ENCODE results near the gene SLC2A4RG.
"Not testable (repeated sequence)": the region's sequence is repeated elsewhere in the genome, so short reads cannot be mapped to it uniquely, and the experiment has no call there.

SLC2A4RG gene

DNA sequence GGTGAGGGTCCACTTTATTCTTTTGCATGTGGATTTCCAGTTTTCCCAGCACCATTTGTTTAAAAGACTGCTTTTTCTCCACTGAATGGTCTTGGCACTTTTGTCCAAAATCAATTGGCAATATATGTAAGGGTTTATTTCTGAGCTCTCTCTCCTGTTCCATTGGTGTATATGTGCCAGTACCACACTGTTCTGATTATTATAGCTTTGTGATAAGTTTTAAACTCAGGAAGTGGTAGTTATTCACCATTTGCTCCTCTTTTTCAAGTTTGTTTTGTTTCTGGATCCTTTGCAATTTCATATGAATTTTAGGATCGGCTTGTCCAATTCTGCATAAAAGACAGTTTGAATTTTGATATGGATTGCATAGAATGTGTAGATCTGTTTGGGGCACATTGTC, 27.4 kb upstream of the SLC2A4RG start:
- DNase-seq (ENCODE audit: low read depth, low spot score) = no peak

DNA sequence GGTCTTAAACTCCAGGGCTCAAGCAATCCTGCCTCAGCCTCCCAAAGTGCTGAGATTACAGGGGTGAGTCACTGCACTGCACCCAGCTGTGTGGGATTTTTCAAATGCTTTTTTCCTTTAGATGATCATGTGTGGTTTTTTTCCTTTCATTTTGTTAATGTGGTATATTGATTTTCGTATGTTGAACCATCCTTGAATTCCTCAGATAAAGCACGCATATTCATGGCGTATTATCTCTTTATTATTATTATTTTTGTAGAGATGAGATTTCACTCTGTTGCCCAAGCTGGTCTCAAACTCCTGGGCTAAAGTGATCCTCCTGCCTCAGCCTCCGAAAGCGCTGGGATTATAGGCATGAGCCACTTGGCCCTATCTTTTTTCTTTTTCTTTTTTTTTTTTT, 24.7 kb upstream of the SLC2A4RG start:
- DNase-seq (ENCODE audit: low read depth, low spot score) = no peak

DNA sequence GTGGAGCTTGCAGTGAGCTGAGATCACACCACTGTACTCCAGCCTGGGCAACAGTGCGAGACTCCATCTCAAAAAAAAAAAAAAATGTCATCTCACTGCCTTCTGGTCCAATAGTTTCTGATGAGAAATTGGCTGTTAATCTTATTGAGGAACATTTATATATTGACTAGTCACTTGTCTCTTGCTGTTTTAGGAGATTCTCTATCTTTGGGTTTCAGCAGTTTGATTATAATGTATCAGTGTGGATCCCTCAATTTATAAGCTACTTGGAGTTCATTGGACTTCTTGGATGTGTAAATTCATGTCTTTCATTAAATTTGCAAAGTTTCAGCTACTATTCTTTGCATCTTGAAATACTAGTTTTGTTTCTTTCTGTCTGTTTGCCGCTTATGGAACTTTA, 20.6 kb upstream of the SLC2A4RG start:
- no peak for DNase-seq (ENCODE audit: low read depth, low spot score)

- not testable (repeated sequence) for DNase-seq (ENCODE audit: low read depth, low spot score)
Measured at GRCh38 chr20:63722967-63723622, 16.5 kb upstream of the SLC2A4RG start.

DNA sequence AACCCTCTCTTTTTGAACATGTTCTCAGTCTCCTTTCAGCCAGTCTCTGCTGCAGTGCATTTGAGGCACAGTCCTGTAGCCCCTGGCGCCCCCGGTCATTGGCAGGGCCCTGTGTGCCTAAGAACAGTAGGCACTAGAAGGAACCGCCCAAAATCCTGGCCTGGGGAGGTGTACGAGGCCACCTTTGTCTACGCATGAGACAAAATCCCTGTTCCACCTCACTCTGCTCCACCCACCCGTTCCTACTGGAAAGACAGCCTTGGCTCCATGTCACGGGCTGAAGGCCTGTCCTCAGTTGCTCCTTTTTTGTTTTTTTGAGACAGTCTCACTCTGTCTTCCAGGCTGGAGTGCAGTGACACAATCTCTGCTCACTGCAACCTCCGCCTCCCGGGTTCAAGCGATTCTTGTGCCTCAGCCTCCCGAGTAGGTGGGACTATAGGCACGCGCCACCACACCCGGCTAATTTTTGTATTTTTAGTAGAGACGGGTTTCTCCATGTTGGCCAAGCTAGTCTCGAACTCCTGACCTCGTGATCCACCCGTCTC, 9.3 kb upstream of the SLC2A4RG start:
- not testable (repeated sequence) for DNase-seq (ENCODE audit: low read depth, low spot score)

DNA sequence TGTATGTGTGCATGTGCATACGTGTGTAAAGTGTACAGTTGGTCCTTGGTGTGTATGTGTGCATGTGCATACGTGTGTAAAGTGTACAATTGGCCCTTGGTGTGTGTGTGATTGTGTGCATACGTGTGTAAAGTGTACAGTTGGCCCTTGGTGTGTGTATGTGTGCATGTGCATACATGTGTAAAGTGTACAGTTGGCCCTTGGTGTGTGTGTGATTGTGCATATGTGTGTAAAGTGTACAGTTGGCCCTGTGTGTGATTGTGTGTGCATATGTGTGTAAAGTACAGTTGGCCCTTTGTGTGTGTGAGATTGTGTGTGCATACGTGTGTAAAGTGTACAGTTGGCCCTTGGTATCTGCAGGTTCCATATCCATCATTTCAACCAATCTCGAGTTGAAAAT, 8.2 kb upstream of the SLC2A4RG start:
- no peak for DNase-seq (ENCODE audit: low read depth, low spot score)

GRCh38 chr20:63732118-63733095, 7.2 kb upstream of the SLC2A4RG start:
- no peak for DNase-seq (ENCODE audit: low read depth, low spot score)

- DNase-seq (ENCODE audit: low read depth, low spot score) = no peak
Measured at GRCh38 chr20:63733117-63733516, 6.5 kb upstream of the SLC2A4RG start.

DNA sequence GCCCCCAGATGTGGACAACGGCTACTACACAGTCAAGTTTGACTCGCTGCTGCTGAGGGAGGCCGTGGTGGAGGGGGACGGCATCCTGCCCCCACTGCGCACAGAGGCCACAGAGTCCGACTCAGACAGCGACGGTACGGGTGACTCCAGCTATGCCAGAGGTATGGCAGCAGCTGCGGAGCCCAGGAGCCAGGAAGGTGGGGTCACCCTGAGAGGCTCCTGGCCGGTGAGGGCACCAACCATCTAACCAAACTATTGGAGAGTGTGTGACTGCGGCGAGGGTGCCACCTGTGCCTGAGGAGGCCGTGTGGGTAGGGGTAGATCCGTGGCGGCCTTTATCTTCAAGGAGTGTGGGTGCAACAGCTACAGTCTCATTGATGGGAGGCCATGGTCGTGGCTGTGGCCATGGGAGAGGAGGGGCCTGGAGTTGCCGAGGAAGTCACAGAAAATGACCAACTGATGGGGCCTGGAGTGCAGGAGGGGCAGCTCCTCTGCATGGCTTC, 5.9 kb upstream of the SLC2A4RG start:
- DNase-seq (ENCODE audit: low read depth, low spot score) = no peak

DNA sequence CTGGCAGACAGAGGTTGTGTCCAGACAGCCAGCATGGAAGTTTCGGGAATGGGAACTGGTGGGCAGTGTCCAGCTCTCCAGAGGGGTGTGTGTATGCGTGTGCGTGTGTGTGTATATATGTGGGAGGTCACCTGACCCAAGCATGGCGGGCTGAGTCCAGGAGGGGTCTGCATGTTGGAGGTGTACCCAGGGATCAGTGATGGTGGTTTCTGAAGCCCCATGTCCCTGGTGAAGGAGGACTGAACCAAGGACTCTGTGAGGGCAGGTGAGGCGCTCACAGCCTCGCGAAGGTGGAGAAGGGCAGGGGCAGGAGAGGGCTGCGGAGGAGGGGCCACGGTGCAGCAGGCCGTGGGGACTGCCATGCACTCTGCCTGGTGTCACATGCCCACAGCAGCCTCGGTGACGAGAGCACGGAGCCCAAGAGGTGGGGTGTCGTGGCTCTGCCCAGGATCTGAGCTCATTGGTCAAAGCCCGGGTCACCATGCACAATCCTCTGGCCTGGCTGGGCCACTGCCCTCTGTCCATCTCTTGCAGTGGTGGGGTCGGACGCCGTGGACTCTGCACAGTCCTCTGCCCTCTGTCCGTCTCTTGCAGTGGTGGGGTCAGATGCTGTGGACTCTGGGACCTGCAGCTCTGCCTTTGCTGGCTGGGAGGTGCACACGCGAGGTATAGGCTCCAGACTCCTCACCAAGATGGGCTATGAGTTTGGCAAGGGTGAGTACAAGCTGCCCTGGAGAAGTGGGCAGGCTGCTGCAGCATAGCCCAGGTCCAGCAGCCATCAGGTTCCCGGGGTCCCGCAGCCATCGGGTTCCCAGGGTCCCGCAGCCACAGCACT, 5.2 kb upstream of the SLC2A4RG start:
- no peak for DNase-seq (ENCODE audit: low read depth, low spot score)

DNA sequence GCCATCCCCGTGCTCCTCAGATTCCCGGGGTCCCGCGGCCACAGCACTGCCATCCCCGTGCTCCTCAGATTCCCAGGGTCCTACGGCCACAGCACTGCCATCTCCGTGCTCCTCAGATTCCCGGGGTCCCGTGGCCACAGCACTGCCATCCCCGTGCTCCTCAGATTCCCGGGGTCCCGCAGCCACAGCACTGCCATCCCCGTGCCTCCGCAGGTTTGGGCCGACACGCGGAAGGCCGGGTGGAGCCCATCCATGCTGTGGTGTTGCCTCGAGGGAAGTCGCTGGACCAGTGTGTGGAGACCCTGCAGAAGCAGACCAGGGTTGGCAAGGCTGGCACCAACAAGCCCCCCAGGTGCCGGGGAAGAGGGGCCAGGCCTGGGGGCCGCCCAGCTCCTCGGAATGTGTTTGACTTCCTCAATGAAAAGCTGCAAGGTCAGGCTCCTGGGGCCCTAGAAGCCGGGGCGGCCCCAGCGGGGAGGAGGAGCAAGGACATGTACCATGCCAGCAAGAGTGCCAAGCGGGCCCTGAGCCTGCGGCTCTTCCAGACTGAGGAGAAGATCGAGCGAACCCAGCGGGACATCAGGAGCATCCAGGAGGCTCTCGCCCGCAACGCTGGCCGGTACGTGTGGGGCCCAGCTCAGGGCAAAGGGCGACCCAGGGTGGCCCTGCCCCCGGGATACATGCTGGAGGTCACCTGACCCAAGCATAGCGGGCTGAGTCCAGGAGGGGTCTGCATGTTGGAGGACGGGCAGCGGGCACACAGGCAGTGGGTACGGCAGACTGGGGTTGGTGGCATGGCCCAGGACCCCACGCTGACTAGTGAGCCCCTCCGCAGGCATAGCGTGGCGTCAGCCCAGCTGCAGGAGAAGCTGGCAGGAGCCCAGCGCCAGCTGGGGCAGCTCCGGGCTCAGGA, 4.4 kb upstream of the SLC2A4RG start:
- DNase-seq (ENCODE audit: low read depth, low spot score) = no peak

DNA sequence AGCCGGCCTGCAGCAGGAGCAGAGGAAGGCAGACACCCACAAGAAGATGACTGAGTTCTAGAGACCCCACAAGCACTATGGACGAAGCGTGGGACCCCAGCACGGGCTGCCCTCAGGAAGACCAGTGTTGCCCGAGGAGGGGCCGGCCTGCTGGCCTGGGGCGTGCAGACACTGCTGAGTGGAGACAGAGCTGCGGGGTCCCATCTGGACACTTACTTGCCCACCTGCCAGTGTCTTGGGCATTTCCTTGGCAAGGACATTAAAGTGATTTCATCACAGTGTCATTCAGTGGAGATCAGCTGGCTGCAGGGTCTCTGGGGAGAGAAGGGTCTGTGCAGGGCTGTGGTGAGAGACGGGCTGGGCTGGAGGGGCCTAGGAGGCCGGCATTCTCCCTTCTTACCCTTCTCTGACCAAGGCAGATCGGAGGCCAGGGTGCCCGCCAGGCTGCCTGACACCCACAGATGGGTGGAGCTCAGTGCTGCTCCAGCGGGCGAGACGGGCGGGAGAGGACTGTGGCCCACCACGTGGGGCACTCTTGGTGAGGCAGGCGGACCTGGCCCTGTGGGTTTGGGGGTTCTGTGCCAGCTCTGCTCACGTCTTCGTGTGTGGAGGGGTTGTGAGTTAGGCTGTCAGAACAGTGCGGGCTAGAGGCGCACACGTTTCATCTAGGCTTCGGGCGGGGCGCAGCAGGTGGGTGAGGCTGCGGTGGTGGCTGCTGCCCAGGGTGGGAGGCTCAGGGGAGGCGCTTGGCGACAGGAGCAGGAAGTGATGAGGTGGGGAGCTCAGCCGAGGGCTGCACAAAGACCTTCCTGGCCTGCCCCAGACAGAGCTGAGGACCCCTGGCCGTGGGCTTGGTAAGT, 3.5 kb upstream of the SLC2A4RG start, which contains the start of gene LIME1:
TSS of gene LIME1 (plus strand) at position 806 of the 860 bp plus-strand sequence. CDS start 886 bp downstream, outside the sequence.
- DNase-seq (ENCODE audit: low read depth, low spot score) = no peak

- DNase-seq (ENCODE audit: low read depth, low spot score) = no peak
Measured at GRCh38 chr20:63736893-63737694, 2.5 kb upstream of the SLC2A4RG start.

DNA sequence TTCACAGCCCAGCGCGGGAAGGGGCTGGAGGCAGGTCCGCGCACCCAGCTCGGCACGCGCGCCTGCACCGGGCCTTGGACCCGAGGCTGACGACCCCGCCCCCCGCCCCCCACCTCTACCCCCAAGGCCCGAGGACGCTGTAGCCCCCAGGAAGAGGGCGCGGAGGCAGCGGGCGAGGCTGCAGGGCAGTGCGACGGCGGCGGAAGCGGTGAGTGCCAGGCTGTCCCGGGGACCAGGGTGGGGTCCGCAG, 2.0 kb upstream of the SLC2A4RG start:
- DNase-seq (ENCODE audit: low read depth, low spot score) = no peak

GRCh38 chr20:63737945-63738686, 1.5 kb upstream of the SLC2A4RG start:
- DNase-seq (ENCODE audit: low read depth, low spot score) = no peak

- DNase-seq (ENCODE audit: low read depth, low spot score) = no peak
Measured at GRCh38 chr20:63738687-63739129, 868 bp upstream of the SLC2A4RG start.

DNA sequence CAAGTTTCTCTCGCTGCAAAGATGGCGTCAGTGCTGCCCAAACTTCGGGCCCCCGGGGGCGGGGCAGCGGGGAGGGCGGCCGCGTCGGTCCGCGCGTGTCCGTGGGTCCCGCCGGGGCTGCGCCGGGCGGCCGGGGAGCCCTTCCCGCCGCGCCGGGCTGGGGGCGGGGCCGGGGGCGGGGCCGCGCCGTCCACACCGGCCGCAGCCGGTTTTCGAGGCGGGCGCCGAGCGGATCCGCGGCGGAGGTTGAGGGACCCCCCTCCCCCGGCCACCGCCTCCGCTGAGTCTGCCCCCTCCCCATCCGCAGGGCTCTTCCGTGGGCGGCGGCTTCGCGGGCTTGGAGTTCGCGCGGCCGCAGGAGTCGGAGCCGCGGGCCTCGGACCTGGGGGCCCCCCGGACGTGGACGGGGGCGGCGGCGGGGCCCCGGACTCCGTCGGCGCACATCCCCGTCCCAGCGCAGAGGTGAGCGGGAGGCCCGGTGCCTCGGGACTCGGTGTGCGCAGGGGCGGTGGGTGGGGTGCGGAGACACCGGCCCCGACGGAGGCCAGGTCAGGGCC, 572 bp downstream of the SLC2A4RG start:
- DNase-seq (ENCODE audit: low read depth, low spot score) = no peak

Data from brain pericyte (primary cell).